T-helper 22 cell (primary cell): ENCODE results near the gene ATXN7L3.

Experiments used
- DNase-seq: peaks from one replicate; pipeline ENCODE4 v3.0.0-alpha.2; 2020; ENCODE audit warnings: low read depth

The ATXN7L3 gene

DNA sequence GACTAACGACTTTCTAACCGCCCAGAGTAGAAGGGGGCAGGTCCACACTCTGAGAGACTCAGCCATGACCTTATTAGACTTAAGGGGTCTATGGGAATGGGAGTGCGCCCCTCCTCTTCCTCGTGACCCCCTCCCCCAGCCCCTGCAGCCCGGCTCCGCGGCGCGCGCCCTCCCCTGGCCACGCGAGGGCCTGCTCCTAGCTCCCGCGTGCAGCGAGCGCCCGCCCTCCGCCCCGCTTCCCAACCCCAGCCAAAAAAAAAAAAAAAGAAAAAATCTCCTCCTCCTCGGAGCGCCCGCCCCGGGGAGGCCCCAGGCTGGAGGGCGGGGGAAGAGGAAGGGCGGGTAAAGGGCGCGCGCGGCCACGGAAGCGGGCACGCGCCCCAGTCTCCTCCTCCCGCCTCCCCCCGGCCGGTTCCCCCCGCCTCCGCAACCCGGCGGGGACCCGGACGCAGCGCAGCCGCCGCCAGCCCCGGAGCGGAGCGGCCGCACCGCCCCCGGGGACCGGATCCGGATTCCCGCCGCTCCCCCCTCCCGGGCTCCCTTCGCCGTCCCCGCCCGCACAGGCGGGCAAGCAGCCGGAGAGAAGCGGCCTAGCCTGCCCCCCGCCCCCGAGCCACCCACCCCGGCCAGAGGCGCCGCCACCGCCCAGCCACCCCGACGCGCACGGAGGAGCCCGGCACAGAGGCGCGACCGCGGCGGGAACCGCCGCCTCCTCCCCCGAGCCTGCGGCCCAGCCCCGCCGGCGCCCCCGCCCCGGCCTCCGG, 18.8 kb upstream of the ATXN7L3 start:
- peak; percentile 80 for DNase-seq

DNA sequence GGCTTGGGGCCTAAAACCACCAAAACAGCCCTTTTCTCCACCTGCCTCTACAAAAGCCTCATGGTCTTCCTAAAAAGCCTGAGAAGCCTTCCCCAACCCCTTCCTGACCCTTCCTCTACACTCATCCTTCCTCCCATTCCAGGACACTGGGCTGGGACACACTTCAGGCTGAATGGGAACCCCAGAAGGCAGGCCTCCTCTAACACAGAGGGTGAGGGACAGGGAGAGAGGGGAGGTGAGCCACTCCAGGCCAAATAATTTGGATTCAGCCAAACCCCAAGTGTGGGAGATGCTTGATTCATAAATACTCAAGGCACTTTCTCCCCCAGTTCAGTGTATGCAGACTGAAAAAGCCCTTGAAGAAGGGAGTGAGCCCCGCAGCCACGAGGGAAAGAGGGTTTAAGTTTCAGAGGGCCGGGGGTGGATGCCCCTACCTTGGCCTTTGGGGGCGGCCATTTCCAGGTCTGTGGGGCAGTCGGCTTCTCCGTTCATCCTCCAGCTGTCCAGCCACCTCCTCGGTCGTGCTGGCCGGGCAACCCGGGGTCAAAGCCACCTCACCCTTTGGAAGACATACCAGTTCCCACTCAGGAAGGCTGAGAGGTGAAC, 18.2 kb upstream of the ATXN7L3 start:
- no peak for DNase-seq

DNA sequence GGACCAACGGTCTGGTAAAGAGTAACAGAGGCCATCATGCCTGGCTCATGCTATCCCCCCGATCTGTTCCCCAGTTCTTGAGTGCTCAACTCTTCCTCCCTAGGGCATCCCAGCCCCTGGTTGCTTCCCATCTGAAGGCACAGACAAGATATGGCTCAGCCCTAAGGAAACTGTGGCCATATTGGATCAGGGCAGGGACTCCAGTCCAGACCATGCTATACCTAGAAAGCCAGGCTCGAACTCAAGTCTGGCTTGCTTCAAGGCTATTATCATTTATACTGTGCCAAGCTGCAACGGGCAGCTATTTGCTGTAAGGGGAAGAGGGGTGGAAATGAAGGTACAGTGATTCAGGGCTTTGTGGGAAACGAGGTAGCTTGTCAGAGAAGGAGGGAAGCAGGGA, 17.0 kb upstream of the ATXN7L3 start:
- no peak for DNase-seq

DNA sequence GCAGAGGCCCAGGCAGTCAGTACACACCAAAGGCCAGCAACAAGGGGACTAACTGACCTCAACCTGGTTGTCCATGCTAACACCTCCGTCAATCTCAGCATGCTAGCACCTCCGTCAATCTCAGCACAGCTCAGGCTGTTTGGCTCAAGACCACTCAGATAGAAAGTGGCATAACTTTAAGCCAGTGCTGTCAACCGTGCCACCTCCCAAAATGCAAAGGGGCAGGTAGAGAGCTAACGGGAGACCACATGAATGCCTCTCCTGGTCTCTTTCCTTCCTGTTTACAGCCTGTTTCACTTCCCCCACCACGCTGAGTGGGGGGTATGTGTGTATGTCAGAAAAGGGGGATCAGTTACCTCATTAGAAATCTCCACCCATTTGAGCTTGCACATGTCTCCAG, 16.5 kb upstream of the ATXN7L3 start:
- DNase-seq = no peak

DNA sequence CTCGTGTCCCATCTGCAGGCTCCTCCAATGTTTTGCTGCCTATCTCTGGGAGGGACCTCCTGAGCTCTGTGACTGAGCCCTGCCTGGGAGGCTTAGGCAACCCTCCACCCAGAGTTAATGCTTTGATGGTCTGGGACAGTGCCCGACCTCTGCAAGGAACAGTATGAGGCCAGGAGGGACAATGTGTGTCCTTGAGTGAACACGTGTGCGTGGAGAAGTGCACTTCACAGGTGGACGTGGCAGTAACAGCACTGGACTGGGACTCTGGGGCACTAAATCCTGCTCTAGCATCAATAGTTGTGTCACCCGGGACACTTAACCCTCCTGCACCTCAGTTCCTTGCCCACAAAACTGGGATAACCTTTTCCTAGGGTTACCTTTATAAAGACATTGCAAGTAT, 15.2 kb upstream of the ATXN7L3 start:
- no peak for DNase-seq

DNA sequence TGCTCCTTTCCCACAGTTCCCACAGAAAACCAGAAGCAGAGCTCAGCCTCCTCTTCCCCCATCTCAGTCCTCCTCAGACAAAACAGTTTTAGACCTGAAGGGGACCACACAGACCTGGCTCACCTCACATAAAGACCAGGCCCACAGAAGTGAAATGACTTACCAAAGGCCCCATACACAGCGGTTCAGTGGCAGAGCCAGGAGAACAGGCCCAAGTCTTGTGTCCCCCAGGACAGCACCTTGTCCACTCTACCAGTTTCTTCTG, 14.5 kb upstream of the ATXN7L3 start:
- no peak for DNase-seq

DNA sequence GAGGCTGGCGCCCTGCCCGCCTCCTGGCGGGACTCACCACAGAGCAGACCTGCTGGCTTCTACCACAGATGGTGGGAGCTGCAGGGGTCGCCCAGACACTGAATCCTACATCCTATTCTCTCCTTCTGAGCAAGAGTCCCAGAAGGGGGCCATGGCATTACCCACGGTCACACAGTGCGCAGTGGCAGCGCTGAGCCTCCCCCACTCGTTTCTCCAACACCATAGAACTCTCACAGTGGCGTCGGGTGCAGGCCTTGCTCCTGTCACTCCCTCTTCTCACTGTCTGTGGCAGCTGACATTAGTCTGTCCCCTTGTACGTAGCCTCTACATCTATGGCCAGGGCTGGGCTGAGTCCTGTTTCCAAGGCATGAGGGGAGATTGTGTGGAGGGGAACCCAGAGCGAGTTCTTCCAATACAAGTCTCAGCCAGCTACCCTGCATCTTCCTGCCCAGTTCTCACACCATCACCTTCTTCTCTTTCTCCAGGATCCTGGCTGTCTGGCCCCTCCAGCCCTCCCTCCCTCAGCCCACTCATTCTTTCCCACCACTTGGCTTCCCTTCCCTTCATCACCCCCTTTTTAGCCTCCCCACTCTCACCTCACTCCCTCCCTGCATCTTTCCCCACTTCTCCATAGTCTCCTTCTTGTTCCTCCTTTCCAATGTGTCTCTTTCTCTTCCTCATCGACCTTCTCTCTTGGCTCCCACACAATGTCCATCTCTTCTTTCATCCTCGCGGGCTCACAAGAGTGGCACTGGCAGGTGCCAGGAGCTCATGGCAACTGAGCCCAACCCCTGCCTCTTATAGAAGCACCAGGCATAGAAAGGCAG, 13.9 kb upstream of the ATXN7L3 start:
- no peak for DNase-seq

DNA sequence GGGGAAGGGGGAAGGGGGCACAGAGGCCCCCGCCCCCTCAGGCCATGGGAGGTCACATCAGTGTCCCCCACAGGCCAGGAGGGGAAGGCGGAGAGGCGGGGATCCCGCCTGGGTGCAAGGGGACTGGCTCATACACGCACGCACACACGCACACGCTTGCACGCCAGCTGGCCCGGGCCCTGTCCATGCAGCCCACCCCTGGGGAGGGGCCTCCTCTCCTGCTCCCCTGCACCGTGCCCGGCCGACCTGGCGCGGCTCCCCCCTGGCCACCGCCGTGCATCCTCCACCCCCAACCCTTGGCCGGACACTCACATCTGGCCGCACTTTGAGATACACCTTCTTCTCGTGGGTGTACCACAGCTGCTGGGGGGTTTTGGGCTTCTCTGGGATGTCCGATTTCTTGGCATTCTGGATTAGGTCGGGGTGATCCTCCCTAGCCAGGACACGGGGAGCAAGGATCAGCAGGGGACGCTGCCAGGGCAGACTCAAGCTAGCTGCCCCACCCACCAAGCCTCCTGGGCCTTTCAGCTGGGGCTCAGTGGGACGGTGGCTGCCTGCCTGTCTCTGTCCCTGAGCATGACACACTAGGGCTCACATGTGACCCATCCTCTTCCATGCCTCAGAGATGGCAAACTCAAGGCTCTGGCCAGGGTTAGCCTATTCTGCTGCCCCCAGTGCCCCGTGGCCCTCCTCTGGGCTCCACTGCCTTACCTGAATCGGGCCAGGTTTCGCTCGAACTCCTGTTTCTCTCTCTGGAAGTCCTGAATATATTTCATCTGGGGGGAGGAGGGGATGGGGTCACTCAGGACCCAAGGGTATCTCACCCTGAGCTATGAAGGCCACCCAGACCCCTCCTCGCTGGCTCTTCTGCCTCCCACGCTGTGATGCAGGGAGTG, 13.1 kb upstream of the ATXN7L3 start:
- no peak for DNase-seq

DNA sequence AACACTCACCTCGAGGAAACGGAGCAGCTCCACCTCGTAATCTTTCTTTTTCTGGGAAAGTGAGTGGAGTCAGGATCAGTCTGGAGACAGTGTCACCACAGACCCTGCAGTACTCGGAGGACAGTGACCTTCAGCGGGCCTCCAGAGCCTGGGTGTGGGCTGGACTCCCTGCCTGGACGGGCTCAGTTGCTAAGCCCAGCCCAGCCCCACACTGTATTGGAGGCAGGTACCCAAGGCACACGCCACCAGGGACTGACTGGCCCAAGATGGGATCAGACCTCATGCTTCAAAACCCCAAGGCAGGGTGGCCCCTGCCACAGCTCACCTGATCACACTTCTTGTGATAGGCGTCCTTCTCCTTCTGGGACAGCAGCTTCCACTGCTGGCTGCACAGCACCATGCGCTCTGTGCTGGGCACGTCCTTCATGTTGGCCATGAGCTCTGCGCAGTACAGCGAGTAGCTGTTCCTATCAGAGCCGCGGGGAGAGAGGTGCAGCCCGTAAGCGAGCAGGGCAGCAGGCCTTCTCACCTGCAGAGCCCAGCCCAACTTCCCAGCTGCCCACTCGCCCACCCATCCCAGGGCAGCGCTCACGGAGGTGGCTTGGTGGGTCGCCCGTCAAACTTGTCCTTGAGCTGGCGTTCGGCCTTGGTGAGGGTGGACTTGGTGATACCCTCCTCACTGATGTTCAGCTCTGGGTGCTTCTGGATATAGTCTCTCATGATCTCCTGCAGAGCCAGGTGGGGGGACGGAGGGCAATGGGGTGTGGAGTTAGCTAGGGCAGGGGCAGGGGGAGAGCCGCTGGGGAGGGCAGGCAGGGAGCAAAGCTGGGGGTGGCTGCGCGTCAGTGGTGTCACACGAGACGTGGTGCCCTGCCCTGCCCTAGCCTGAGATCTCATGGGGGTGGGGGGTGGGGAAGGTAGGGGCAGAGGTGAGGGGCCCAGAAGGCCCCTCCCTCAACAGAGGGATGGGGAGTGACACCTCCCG, 11.9 kb upstream of the ATXN7L3 start:
- DNase-seq = no peak

DNA sequence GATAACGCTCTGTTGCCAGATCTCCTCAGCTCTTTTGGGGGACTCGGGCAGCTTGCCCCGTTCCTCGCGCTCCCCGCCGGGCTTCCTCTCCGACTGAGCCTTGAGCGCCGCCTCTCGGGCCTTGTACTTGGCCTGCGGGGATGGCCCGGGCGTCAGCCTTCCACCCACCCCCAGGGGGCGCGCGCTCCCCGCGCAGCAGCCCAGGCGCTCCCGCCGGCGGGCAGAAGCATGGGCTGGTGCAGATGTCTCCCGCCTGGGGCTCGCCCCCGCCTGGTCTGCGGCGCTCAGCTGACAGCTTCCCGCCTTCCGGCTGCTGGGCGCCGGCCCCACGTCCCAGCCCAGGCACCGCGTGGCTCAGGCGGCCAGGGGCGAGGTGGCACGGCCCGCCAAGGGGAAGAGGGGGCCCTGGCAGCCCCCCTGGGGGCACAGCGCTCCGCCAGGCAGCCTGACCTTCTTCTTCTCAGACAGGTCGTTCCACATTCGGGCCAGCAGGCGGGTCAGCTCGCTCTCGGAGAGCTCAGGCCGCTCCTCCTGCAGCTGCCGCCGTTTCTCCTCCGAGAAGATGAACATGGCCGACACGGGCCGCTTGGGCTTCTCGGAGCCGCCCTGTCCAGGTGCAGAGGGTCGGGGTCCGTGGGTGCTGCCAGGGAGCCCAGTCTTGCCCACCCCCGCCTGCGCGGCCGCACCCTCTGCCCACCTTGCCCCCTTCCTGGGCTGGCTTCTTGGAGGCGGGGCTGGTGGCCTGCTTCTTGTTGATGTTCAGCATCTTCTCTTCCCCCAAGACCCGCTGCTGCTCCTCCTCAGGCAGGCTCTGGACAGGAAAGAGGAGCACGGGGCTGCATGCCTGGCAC, 10.9 kb upstream of the ATXN7L3 start:
- peak; percentile 78 for DNase-seq

DNA sequence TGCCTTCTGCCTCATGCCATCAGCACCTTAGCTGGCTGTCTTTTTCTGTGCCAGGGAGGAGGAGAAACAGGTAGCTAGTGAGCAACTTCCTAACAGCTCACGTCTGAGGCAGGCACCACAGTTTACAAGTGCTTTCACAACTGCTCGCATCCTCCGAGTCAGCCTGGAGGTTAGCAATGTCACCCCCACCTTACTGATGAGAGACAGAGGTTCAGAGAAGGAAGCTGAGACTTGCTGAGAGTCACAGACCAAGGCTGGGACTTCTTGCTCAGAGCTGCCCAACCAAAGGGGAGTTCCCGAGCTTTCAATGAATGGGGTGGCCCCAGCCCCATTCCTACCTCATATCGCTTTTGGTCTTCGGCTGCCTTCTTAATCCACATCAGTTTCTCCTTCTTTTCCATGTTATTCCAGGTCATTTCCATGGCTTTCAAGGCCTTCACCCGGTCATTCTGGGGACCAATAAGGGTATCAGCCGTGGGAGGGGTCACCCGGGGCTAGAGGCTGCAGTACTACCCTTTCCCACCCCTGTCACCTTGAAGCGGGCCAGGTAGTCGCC, 10.2 kb upstream of the ATXN7L3 start:
- DNase-seq = no peak

DNA sequence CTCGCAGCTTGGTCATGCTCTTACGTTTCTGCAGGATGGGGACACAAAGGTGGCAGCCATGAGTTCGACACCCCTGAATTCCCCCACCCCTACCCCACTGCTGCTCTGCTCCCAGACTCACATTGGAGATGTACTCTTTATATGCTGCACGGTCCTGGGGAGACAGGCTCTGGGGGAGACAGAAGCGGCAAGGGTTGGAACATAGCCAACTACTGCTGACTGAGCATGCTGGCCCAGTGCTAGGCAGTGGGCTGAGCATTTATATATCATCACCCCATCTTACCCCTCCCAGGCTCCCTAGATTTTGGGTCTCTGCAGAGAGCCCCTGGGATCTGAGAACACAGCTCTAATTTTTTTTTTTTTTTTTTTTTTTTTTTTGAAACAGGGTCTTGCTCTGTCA, 8.1 kb upstream of the ATXN7L3 start:
- DNase-seq = no peak

DNA sequence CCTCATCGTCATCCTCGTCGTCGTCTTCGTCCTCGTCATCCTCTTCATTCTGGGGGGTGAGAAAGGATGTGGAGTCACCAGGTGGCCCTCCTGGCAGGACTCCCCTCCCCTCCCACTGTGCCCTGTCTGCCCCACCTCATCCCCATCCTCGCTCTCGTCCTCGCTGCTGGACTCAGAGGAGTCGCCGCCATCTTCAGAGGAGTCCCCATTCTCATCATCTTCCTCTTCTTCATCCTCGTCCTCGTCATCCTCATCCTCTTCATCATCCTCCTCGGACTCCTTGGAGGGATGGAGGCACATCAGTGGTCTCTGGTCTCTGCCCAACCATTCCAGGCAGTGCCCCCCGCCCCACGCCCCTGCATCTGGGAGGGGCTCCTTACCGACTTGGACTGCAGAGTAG, 7.6 kb upstream of the ATXN7L3 start:
- no peak for DNase-seq

DNA sequence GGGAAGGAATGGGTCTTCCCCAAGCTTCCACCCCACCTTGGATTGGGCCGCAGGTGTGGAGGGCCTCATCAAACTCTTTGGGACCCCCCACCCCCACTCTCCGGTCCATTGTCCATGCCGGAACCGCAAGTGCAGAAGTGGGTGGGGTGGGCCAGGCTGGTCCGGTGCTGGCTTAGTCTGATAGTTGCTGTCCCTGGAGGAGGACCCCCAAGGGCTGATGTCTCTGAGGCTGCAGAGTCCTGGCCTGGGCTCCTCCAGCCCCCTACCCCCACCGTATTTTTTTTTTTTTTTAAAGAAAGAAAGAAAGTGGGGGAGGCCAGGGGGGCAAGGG, 7.1 kb upstream of the ATXN7L3 start:
- no peak for DNase-seq

DNA sequence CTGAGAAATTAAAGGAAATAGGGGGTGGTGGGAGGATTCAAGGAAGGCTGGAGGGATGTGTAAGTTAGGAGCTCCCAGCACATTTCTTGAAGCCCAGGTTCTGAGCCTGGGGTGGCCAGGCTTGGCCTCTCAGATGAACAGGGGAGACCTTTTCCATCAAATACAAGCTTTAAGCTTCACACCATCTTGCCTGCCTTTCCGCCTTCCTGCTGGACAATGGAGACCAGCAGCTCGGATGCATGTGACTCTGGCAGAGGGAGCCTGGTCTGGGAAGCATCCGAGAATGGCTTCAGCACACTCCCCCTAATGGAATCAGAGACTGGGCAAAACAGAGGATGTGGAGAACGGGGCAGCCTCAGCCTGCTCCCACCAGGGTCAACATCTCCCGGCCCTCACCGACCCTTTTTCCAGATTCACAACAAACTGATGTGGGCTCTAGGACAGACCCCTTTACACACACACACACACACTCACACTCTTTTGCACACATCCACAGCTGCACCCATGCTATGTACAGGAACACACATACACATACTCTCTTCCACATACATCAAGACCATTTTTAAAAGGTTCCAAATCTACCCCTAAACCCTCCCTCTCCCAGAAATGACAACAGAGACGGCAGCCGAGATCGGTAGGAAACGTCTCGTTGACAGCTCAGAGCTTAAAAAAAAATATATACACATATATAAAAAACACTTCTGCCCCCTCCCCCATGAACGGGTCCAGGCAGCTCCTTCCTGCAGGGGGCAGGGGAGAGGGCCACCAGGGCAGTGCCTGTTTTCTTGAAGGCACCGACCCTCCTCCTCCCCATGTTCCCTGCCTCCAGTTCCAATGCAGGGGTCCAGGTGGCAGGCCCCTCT, 6.5 kb upstream of the ATXN7L3 start:
- no peak for DNase-seq

DNA sequence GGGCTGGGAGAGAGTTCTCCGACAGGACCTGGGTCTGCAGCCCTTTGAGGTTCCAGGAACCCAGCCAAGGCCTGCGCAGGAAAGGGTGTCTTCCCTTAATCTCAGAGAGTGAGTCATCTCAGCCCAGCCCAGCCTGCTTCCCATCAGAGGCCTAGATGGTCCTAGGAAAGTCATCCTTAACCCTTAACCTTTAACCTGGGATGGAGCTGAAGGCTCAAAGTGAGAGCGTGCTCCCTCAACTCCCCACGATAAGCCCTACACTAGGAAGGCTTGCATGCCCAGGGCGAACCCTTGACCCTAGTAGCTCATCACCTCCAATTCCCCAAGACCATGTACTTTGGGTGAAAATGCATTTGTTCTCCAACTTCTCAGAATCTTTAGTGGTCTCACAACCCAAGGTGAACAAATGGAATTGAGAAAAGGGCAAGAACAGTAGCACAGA, 4.8 kb upstream of the ATXN7L3 start:
- DNase-seq = no peak

DNA sequence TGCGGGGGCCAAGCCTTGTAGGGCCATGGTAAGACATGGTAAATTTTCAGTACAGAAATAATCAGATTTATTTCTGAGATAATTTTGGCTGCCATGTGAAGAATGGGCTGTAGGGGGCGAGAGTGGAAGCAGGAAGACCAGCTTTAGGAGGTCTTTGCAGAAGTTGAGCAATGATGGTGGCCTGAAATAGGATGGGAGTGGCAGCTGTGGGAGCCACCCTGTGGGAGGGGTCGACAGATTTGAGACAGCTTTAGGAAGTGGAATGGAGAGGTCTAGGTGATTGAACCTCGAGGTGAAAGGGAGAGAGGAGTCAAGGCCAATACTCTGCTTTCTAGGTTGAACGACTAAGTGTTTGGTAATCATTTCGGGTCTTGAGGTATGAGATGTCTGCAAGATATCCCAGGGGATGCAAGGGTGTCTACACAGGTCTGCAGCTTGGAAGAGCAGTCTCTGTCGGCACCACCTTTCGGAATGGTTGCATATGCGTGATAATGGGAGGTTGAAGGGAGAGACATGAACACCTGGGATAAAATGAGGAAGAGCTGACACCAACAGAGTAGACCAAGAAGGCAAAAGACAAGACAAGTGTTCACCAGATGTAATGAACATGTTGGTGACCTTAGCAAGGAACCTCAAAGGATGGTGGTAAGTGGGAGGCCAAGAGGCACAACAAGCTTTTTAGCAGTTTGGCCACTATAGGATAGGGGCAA, 4.2 kb upstream of the ATXN7L3 start:
- no peak for DNase-seq

DNA sequence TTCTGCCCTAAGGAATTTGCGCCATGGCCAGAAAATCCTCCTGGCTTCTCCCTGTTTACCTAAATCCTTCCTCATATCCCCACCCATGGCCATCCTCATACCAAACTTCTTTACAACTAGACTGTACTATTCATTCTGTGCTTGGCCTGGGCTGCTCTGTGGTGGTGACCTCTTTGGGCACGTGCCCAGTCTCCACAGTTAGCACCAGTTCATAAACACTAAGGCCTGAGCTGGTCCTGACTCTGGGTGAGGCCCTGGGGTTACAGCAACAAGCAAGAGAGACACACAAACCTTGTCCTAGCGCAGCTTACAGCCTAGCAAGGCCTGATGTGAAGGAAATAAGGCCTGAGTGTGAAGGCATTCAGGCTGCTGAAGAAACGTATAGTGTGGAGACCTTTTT, 3.1 kb upstream of the ATXN7L3 start:
- no peak for DNase-seq
